Hepatic stellate cell (primary cell): ENCODE data around the gene DHFR2.
A peak's percentile ranks its signal among the peaks of the same experiment; 100 is the strongest.
"Not testable (repeated sequence)": the region's sequence is repeated elsewhere in the genome, so short reads cannot be mapped to it uniquely, and the experiment has no call there.

ENCODE experiments used
- DNase-seq: peaks from one replicate; pipeline ENCODE4 v3.0.0; 2011; ENCODE audit warnings: low spot score

DHFR2 gene

DNA sequence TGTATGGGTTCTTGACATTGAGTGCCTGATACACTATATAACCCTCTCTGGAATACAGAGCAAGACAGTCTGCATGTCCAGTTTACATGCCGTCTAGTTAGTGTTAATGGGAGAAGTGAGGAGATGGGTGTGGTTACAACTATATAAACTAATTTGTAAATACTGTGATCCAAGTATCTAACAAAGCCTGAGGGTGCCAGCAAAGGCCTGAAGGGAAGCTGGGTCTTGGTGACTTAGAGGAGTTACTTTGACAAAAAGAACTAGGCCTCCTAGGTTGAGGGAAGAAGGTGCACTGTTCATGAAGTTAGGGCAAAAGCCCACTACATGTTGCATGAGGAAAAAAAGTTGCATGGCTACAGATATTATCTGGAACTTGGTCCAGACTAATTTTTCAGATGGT lies 2.4 kb upstream of the DHFR2 start:
- DNase-seq: no peak

DNA sequence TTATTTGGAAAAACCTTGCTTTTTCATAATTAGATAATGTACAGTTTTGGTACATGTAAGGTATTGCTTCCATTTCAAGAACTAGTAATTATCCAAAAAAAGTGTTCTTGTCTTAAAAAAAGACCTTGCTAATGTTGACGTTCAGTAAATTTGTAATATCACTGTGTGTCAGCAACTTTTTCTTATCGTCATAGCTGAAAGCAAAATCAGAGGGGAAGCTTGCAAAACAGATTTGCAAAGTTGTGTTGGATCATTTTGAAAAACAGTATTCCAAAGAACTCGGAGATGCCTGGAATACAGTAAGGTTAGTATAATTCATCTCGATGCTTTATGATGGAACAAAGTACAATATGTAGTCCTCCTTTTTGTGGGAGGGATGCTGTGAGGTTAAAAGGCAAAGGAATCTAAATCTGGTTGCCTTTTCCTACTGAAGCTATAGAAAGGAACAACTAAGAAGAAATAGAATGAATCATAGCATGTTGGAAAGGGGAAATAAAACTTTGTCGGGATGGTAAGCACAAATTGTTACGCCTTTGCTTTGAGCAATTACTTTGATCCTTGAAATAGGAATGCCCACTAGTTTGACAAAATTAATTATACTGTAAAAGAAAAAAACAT lies 1.6 kb upstream of the DHFR2 start:
- DNase-seq: no peak

DNA sequence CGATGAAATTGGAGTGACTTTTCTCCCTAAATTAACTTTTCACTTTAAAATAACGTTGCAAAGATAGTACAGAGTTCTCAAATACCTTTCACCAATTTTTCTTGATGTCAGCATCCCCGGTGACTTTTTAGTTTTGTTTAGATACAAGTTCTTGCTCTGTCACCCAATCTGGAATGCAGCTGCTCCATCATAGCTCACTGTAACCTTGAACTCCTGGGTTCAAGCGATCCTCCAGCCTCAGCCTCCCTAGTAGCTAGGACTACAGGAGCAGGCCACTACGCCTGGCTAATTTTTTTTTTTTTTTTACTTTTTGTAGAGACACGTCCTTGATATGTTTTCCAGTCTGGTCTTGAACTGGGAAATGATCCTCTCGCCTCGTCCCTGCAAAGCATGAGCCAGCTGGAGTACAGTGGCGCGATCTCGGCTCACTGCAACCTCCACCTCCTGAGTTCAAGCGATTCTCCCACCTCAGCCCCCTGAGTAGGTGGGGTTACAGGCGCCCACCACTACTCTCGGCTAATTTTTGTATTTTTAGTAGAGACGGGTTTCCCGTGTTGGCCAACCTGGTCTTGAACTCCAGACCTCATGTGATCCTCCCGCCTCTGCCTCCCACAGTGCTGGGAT lies 892 bp upstream of the DHFR2 start:
- no peak for DNase-seq

DNA sequence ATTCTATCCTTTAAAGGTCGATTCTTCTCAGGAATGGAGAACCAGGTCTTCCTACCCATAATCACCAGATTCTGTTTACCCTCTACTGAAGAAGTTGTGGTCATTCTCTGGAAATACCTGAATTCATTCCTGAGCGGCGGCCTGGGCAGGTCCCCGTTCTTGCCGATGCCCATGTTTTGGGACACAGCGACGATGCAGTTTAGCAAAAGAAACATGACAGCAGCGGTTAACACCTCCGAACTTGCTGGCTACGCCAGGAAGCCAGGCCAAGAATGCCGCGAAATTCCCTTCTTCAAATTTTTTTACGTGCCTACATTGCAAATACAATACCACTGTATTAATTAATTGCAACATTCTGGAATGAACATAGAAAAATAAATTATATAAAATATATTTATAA lies 1.4 kb downstream of the DHFR2 start:
- no peak for DNase-seq

DNA sequence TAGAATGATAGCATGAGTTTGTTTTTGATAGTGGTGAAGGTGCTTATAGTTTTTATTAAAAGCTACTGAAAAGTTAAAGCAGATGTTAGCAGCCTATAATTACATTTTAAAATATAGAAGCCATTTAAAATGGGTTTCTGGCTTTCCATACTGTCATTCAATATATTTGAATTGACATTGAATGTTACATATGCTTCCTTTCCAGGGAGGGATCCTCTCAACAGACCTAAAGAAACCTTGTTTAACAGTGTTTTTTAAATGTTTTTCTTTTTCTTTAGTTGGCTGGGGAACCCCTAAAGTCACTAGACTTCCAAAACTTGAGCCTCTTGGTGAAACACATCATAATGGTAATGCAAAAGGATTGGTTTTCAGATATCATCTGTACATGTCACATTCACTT lies 12.2 kb downstream of the DHFR2 start:
- DNase-seq: no peak

DNA sequence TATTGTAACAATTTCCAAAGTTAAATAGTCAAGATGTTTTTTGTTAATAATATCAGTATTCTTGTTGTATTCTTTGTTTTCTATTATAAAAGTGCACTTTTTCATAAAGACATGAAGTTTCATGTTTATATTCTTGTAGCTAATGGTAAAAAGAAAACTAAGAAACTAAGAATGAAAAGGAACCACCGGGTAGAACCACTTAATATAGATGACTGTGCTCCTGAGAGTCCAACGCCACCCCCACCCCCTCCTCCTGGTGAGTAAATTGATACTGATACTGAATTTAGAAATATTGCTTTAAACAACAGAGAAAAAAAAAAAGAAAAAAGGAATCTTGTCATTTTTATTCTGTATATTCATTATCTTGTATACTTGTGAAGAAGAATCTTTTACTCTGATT lies 13.4 kb downstream of the DHFR2 start:
- DNase-seq: no peak

DNA sequence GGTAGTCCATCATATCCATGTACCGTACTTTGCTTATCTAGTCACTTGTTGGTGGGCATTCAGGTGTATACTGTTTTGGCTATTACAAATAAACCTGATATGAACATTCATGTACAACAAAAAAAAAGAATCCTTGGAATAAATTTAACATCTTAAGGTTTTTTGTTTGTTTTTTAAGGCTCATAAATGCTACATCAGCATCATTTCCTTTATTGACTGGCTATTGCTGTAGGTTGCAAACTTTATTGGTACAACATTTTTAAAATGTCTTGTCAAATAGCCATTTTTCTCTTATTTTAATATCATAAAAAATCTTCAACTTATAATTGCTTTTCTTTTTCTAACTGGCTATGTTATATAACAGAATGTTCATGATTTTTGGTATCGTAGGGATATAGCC lies 16.2 kb downstream of the DHFR2 start:
- no peak for DNase-seq

DNA sequence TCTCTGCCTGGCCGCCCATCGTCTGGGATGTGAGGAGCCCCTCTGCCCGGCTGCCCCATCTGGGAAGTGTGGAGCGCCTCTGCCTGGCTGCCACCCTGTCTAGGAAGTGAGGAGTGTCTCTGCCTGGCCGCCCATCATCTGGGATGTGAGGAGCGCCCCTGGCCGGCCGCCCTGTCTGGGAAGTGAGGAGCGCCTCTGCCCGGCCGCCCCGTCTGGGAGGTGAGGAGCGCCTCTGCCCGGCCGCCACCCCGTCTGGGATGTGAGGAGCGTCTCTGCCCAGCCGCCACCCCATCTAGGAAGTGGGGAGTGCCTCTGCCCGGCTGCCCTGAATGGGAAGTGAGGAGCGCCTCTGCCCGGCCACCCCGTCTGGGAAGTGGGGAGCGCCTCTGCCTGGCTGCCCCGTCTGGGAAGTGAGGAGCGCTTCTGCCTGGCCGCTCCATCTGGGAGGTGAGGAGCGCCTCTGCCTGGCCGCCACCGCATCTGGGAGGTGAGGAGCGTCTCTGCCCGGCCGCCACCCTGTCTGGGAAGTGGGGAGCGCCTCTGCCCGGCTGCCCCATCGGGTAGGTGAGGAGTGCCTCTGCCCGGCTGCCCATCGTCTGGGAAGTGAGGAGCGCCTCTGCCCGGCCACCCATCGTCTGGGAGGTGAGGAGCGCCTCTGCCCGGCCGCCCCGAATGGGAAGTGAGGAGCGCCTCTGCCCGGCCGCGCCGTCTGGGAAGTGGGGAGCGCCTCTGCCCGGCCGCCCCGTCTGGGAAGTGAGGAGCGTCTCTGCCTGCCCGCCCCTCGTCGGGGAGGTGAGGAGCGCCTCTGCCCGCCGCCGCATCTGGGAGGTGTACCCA lies 18.4 kb downstream of the DHFR2 start:
- DNase-seq: not testable (repeated sequence)

DNA sequence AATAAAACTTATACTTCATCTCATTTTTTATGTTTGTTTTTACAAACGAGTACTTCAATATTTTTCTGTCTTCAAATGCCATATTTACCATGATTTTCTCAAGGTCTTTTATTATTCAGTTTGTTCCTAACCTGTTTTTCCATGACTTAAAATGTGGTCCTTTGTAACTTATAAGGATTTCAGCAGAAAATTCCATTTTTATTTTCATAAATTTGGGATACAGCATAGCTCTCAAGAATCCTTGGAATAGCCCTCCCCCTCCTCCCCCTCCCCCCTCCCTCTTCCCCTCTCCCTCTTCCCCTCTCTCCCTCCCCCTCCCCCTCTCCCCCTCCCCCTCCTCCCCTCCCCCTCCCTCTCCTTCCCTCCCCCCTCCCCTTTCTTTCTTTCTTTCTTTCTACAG lies 19.4 kb downstream of the DHFR2 start:
- no peak for DNase-seq

DNA sequence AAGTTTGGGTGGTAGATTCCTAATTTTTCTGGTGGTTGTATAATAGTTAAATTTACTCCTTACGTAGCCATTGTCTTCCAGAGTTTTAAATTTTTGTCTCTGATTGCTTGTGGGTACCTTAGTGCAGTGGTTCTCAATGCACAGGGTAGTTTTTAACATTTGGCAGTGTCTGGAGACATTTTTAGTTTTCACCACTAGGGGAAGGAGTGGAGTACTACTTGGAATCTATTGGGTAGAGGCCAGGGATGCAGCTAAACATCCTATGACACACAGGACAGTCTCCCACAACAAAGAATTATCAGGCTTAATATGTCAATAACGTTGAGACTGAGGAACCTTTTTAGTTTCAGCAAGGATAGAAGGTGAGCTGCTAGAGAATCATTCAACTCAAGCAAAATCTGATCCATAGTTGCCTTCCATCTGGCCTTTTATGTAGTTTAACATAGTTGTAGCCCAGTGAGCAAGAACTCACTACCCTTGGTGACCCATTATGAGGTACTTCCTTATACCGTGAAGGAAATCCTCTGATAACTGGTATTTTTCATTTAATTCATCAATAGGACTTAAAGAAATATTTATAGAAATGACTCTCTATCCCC lies 25.7 kb downstream of the DHFR2 start:
- peak; percentile 40 for DNase-seq

DNA sequence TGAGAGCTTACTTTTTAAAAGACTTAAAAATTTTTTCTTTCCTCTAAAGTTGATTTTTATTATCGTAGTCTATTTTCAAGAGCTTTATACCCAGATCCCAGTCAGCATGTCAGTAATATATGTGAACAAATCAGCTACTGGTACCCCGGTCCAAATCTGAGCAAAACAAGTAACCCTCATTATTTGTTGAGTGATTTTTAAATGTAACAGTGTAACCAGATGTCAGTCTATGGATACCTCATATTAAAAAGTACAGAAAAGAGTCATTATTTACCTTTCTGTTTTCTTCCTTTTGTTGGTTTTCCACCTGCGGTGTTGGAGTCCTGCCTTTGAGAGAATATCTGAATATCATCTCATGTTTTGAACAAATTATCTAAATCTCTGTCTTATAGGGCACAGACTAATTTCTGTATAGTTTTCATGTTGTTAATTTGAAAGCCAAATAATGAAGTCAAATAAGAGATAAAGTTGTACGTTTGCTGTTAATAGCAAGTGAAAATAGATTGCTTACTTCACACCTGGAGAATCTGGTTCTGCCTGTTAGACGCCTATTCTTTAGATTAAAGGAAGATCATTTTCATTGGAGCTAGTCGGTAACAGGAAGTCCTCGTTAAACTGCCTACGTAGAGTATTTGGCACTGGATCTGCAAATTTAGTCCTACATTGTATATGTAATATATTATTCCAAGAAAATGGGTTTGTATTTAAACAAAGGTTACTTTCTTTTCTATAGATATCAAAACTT lies 34.5 kb downstream of the DHFR2 start, which contains the start of gene STX19:
TSS of gene STX19 (minus strand) at position 505 of the 745 bp plus-strand sequence. CDS start 13,328 bp downstream, outside the sequence.
- DNase-seq: no peak

DNA sequence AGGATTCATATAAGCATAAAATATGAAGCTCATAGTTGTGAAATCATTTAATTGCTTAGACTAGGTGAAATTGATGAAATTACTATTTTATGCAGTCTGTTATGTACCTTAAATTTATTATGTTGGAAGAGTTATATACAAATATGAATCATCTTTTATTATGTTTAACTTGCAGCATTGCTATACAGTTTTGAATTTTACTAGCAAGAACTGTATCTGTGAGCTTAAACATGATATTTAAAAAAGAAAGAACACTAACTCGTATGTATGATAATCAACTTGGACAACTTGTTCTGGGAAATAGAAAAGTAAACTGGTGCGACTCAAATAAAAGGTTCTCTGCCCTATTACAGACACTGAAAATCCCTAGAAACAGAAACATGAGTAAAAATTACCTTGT lies 36.1 kb downstream of the DHFR2 start:
- DNase-seq: no peak

DNA sequence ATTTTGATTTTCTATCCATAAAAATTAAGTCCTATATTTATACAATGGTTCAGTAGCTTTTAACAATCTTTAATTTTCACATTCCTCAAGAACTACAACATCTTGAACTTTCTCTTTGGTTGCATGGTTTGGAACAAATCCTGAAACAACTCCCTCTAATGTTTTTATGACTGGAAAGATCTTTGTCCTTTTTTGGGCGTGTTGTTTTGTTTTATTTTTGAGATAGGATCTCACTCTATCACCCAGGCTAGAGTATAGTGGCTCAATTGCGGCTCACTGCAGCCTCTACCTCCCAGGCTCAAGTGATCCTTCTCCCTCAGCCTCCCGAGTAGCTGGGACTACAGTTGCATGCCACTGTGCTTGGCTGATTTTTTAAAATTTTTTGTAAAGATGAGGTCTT lies 38.3 kb downstream of the DHFR2 start:
- peak; percentile 4 for DNase-seq

DNA sequence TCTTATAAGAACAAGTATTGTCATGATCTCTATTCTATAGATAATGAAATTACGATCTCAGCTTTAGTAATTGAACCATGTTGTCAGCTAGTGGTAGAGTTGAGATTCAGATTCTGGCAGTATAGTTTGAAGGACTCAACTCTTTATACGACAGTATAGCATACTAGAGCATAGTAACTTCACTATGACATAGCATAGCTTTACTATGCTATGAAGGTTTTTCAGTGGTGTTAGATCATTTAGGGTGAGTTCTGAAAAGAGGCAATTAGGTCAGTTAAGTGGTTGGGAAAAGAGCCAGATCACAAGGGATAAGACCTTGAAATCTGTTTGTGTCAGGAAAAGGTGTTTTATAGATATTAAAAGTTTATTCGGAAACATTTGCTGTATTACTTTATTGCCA lies 42.4 kb downstream of the DHFR2 start:
- no peak for DNase-seq

DNA sequence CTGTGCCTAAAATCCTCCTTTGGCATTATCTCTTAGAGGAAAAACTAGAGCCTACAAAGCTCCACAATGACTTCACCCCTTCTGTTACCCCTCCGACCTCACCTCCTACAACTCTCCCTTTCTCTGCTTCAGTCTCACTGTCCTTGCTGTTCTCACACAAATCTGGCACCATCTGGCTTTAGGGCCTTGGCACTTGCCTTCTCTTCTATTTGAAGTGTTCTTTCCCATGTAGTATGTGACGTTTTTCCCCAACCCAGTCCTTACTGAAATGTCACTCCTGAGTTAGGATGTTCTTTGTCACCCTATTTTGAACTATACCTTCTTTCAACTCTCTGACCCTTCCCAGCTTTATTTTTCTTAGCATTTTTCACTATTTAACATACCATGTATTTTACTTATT lies 43.1 kb downstream of the DHFR2 start:
- DNase-seq: no peak

DNA sequence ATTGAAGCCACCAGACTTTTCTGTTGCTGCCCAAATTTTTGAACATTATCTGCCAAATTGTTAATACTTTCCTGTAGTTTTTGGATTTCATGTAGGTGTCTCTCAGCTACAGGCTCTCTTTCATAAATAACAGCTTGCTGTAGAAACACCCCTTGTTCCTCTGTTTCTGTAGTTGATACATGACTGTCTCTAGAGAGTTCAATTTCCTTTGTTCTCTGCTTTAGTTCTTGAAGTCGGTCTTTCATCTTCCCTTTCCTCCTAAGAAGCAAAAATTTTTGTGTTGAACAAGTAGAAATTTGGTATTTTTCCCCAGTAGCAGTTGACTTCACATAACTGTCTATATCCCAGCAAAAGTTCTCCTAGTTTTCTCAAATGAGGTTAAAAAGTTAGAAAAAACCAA lies 47.7 kb downstream of the DHFR2 start:
- DNase-seq: no peak

DNA sequence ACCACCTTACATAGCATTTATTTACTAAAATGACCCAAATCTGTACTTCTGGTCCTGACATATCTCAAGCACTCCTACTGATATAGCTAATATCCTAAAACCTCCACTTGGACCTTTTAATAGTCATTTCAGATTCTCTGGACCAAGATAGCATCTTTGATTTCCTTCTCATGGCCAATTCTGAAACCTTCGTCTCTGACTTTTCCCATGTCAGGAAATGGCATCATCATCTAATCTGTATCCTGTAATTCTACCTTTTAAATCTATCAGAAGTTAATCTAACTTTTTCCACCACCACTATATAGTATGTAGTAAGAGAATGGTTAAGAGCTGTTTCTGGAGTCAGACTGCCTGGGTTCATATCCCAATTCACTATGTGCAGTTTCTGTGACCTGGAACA lies 50.5 kb downstream of the DHFR2 start:
- no peak for DNase-seq

DNA sequence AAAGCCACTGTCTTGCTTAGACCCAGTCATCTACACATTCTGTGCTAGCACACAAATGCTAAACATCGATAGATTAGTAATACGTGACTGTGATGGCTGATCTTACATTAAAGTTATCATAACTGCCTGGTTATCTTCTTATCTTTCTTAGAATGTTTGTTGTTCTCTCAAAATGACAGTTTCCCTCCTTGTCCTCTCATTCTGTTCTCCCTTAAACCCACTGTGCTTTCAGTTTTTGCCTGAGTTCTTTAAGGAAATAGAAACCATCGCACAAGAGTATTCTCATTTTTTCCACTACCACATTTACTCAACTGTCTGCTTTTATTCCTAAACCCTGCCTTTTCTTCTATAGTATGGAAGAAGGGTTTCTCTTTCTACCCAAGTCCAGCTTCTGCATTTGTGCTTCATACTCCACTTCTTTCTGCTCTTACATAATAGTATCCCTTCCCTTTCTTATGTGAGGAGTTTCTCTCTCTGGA lies 51.4 kb downstream of the DHFR2 start:
- no peak for DNase-seq

DNA sequence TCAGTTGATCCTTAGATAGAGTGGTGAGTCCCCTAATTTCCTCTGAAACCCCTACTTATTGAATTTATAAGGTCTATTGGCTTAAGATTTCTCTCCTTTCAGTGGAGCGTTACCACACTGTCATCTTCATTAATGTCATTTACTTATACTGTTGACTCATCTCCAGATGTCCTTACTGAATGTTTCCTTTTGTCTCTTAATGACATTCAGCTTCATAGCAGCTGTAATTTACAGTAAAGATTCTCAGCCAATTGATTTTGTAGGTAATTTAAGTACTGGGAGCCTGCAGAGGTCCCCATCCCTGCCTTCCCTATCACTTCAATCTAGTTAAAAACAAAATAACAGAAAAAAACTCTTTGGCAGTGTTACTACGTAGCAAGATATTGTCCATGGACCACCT lies 53.1 kb downstream of the DHFR2 start:
- DNase-seq: no peak

DNA sequence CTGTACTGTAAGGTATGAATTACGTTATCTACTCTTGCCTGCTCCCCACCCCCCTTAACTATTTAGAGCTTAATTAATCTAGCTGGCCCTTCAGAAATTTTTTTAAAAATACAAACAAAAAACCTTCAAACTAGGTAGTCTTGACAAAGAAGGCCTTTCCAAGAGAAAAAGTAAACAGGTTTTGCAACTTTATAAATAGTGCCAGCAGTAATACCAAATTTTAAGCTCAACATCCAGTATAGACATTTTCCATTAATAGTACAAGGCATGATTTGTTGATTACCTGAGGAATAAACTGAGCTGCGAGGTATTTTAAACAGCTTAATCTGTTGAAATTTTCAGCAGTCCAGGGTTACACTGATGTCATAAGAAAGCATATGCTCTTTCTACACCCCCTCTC lies 54.5 kb downstream of the DHFR2 start:
- no peak for DNase-seq
